HepG2 (cell line): ENCODE measurements around the gene OSCP1. TPM values are rescaled to one million over a fixed set of nuclear protein-coding genes. Genes with fewer than 3 reads are reported as not detected.

Experiments used
- ATRX ChIP-seq: sonication (generic); formaldehyde crosslinking; IDR thresholded peaks from 2 replicates; pipeline ENCODE4 v1.4.0; 2020; ENCODE audit warnings: missing genetic modification reagents, borderline replicate concordance
- EP300 ChIP-seq, 3 experiments: sonication (generic) in 1 of 3; formaldehyde crosslinking in 1 of 3; IDR thresholded peaks; 2 replicates each; pipeline versions ENCODE4 v1.5.1 to v1.6.1; 2011 to 2020; ENCODE audit warnings: low read depth in 2 of 3, low read length in 2 of 3, borderline replicate concordance in 1 of 3, improper control_type of control experiment in 1 of 3, mild to moderate bottlenecking in 1 of 3, missing genetic modification reagents in 1 of 3, moderate library complexity in 1 of 3
- HNF1A ChIP-seq, 2 experiments: sonication (generic) in 1 of 2; formaldehyde crosslinking in 1 of 2; IDR thresholded peaks; 2 replicates each; pipeline versions ENCODE4 v1.4.0 to v1.6.1; 2016 to 2020; ENCODE audit warnings: borderline replicate concordance in 1 of 2, low read depth in 1 of 2, mild to moderate bottlenecking in 1 of 2, missing genetic modification reagents in 1 of 2
- NKX3-1 ChIP-seq: sonication (generic); formaldehyde crosslinking; IDR thresholded peaks from 2 replicates; pipeline ENCODE4 v1.5.0; 2020; ENCODE audit warnings: missing genetic modification reagents
- SETDB1 ChIP-seq: sonication (generic); formaldehyde crosslinking; IDR thresholded peaks from 2 replicates; pipeline ENCODE4 v1.5.1; 2020; ENCODE audit warnings: missing genetic modification reagents, mild to moderate bottlenecking, borderline replicate concordance
- SMC3 ChIP-seq: IDR thresholded peaks from 2 replicates; pipeline ENCODE4 v1.6.1; 2011; ENCODE audit warnings: low read length, improper control_type of control experiment
- THAP7 ChIP-seq: sonication (generic); formaldehyde crosslinking; IDR thresholded peaks from 2 replicates; pipeline ENCODE4 v1.8.1; 2023; ENCODE audit warnings: mild to moderate bottlenecking, missing genetic modification reagents
- polyA plus RNA-seq, 8 experiments: library from polyadenylated mRNA; depleted of rRNA in 3 of 8; stranded (reverse) in 7 of 8; unstranded in 1 of 8; fragments of >200 nt; fragmentation: Illumina TruSeq in 4 of 8; extraction: Trizol in 4 of 8; gene quantifications; 2 replicates each; pipeline versions ENCODE4 v1.2.1 to v1.2.3, GENCODE V29; 2011 to 2016; ENCODE audit warnings: low read depth in 4 of 8, missing spikeins in 1 of 8, mixed read lengths in 1 of 8; ENCODE audit not compliant: insufficient read depth in 1 of 8
- total RNA-seq, 5 experiments: library from RNA; depleted of rRNA; stranded (reverse); fragments of >200 nt; fragmentation: Illumina TruSeq; extraction: Trizol; gene quantifications; 2 replicates each; pipeline ENCODE4 v1.2.3, GENCODE V29; 2016; ENCODE audit warnings: low read depth in 1 of 5
- TF ChIP-seq, protein P1 (sequence below): sonication (generic); formaldehyde crosslinking; IDR thresholded peaks from 2 replicates; pipeline ENCODE4 v1.5.0; 2020; ENCODE audit warnings: missing genetic modification reagents, mild to moderate bottlenecking, borderline replicate concordance
- TF ChIP-seq, protein P2 (sequence below): sonication (generic); formaldehyde crosslinking; IDR thresholded peaks from 2 replicates; pipeline ENCODE4 v1.4.0; 2020; ENCODE audit warnings: mild to moderate bottlenecking, missing genetic modification reagents
- TF ChIP-seq, protein P3 (sequence below): sonication (generic); formaldehyde crosslinking; IDR thresholded peaks from 2 replicates; pipeline ENCODE4 v1.4.0; 2020; ENCODE audit warnings: mild to moderate bottlenecking, missing genetic modification reagents

OSCP1 gene
- total and polyA plus RNA-seq, 2 of the 13 experiments (the other 11 are each of a cell fraction or from before 2014, with no cell fraction given) = 0.60 to 0.84 TPM

DNA sequence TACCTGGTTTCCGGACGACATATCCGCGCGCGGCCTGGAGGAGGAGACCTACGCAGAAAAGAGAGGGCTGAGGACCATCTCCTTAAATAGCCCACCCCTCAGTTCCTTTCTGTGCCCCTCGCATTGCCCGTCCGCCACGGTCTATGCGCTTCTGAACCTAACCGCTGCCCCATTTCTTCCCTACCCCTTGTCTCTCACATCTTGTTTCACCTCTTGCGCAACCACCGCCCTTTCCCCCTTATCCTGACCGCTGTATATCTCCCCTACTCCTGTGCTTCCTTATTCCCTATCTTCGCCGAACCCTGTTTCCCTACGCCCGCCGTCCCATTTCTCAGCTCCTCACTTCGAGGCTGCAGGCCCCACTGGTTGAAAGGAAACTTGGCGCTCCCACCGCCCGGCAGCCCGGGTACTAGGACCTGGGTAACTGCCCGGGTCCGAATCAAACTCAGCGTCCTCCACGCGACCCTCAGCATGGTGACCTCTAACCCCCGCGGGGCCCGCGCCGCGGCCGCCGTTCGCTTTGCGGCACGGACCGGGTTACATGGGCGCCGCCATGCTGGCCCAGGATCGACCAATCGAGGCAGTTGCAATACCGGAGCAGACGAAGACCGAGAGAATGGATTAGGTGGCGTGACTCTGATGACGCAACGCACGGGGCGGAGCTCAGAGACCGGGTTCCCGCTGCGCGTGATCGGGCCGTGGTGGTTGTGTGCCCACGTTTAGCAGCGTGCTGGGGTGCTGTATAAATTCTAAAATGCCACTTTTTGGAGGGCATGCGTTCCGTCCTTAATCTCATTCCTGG lies 13.8 kb upstream of the OSCP1 start, which contains the start of gene MRPS15 (continued):
- TF ChIP-seq HNF1A (IDR thresholded peaks at IDR 0.05; ENCODE audit: low read depth) = no peak; the same call in 1 of the 2 replicates
- peak; percentile 80 for TF ChIP-seq HNF1A (CRISPR knock-in tag; IDR thresholded peaks at IDR 0.05; ENCODE audit: borderline replicate concordance)
- TF ChIP-seq ATRX (CRISPR knock-in tag) = no peak; the same call in 1 of the 2 replicates
- TF ChIP-seq, protein P1, sequence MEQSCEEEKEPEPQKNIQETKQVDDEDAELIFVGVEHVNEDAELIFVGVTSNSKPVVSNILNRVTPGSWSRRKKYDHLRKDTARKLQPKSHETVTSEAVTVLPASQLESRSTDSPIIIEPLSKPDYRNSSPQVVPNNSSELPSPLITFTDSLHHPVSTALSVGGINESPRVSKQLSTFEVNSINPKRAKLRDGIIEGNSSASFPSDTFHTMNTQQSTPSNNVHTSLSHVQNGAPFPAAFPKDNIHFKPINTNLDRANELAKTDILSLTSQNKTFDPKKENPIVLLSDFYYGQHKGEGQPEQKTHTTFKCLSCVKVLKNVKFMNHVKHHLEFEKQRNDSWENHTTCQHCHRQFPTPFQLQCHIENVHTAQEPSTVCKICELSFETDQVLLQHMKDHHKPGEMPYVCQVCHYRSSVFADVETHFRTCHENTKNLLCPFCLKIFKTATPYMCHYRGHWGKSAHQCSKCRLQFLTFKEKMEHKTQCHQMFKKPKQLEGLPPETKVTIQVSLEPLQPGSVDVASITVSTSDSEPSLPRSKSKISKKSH (CRISPR knock-in tag) = peak; percentile 75; the same call in 1 of the 2 replicates
- peak; percentile 72; the same call in 1 of the 2 replicates for TF ChIP-seq NKX3-1 (CRISPR knock-in tag)
- no peak; the same call in 1 of the 2 replicates for TF ChIP-seq SMC3
- no peak for TF ChIP-seq SETDB1 (CRISPR knock-in tag)
- TF ChIP-seq, protein P2, sequence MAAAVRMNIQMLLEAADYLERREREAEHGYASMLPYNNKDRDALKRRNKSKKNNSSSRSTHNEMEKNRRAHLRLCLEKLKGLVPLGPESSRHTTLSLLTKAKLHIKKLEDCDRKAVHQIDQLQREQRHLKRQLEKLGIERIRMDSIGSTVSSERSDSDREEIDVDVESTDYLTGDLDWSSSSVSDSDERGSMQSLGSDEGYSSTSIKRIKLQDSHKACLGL (CRISPR knock-in tag) = peak; percentile 88; the same call in 1 of the 2 replicates
- TF ChIP-seq THAP7 (CRISPR knock-in tag) = 0 out of 2 replicates have a peak, but pooled peaks have one; percentile 5
- TF ChIP-seq, protein P3, sequence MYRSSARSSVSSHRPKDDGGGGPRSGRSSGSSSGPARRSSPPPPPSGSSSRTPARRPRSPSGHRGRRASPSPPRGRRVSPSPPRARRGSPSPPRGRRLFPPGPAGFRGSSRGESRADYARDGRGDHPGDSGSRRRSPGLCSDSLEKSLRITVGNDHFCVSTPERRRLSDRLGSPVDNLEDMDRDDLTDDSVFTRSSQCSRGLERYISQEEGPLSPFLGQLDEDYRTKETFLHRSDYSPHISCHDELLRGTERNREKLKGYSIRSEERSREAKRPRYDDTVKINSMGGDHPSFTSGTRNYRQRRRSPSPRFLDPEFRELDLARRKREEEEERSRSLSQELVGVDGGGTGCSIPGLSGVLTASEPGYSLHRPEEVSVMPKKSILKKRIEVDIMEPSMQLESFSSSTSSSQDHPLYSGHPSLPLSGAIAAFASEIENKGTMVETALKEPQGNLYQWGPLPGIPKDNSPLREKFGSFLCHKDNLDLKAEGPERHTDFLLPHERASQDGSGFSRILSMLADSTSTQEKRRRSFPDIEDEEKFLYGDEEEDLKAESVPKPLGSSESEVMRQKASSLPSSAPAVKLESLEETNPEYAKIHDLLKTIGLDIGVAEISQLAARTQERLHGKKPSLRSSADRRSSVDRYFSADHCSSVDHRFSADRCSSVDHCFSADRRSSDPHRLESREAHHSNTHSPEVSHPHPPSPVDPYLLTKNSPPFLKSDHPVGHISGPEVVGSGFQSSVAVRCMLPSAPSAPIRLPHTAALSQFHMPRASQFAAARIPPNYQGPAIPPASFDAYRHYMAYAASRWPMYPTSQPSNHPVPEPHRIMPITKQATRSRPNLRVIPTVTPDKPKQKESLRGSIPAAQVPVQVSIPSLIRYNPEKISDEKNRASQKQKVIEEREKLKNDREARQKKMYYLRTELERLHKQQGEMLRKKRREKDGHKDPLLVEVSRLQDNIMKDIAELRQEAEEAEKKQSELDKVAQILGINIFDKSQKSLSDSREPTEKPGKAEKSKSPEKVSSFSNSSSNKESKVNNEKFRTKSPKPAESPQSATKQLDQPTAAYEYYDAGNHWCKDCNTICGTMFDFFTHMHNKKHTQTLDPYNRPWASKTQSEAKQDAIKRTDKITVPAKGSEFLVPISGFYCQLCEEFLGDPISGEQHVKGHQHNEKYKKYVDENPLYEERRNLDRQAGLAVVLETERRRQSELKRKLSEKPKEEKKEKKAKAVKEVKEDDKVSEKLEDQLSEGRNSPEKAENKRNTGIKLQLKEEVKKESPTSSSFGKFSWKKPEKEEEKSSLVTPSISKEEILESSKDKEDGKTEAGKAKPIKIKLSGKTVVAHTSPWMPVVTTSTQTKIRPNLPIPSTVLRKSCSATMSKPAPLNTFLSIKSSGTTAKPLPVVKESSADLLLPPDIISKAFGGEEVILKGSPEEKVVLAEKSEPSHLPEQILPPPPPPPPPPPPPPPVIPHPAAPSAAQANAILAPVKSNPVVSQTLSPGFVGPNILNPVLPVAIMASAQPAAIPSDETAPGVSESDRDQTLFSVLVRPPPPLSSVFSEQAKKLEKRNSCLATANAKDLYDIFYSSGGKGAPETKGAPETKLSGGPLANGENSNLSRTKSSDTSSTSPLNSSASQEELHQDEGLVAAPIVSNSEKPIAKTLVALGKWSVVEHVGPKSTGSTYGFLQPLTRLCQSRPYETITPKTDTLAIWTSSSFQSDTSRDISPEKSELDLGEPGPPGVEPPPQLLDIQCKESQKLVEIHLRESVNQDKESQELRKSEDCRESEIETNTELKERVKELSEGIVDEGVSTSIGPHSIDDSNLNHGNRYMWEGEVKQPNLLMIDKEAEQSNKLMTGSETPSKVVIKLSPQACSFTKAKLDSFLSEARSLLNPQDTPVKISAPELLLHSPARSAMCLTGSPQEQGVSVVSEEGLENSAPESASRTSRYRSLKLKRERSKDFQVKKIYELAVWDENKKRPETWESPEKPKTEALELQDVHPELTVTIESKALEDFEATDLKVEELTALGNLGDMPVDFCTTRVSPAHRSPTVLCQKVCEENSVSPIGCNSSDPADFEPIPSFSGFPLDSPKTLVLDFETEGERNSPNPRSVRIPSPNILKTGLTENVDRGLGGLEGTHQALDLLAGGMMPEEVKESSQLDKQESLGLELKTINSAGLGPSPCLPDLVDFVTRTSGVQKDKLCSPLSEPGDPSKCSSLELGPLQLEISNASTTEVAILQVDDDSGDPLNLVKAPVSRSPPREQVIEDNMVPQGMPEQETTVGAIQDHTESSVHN (CRISPR knock-in tag) = 0 out of 2 replicates have a peak, but pooled peaks have one; percentile 30
- peak; percentile 80 to 94 for TF ChIP-seq EP300 (IDR thresholded peaks at IDR 0.05; ENCODE audit: low read depth in 2 of 2, low read length in 2 of 2)
- peak; percentile 86 for TF ChIP-seq EP300 (CRISPR knock-in tag; IDR thresholded peaks at IDR 0.05; ENCODE audit: borderline replicate concordance)
